H9 (cell line): ENCODE results near the gene REXO2. TPM values are rescaled to one million over a fixed set of nuclear protein-coding genes. Genes with fewer than 3 reads are reported as not detected.

ENCODE experiments used
- DNase-seq: peaks from one replicate; pipeline ENCODE4 v3.0.0-alpha.2; 2017
- H2AFZ ChIP-seq: one replicate; pipeline ENCODE4 v1.6.1; 2013; ENCODE audit warnings: mild to moderate bottlenecking, low read length, control low read depth, moderate library complexity
- H2AK5ac ChIP-seq: 2 replicates; pipeline ENCODE4 v1.6.1; 2013; ENCODE audit warnings: low read length, control low read depth, mixed read lengths; ENCODE audit not compliant: insufficient read length
- H2BK120ac ChIP-seq: one replicate; pipeline ENCODE4 v1.6.1; 2013; ENCODE audit warnings: low read depth, mild to moderate bottlenecking, low read length, control low read depth, inconsistent platforms; ENCODE audit not compliant: poor library complexity, severe bottlenecking
- H2BK12ac ChIP-seq: 2 replicates; pipeline ENCODE4 v1.6.1; 2013; ENCODE audit warnings: low read length, control low read depth, mixed read lengths, low read depth; ENCODE audit not compliant: insufficient read length
- H2BK15ac ChIP-seq: 2 replicates; pipeline ENCODE4 v1.6.1; 2013; ENCODE audit warnings: low read depth, low read length, control low read depth
- H2BK20ac ChIP-seq: one replicate; pipeline ENCODE4 v1.6.1; 2013; ENCODE audit warnings: low read depth, mild to moderate bottlenecking, low read length, control low read depth, inconsistent platforms; ENCODE audit not compliant: poor library complexity, severe bottlenecking
- H2BK5ac ChIP-seq: 2 replicates; pipeline ENCODE4 v1.6.1; 2013; ENCODE audit warnings: low read length, control low read depth, mixed read lengths; ENCODE audit not compliant: insufficient read length
- H3K14ac ChIP-seq: 2 replicates; pipeline ENCODE4 v1.6.1; 2013; ENCODE audit warnings: low read length, control low read depth; ENCODE audit not compliant: insufficient read depth
- H3K18ac ChIP-seq: 2 replicates; pipeline ENCODE4 v1.6.1; 2013; ENCODE audit warnings: low read depth, mild to moderate bottlenecking, mixed read lengths, low read length, control low read depth; ENCODE audit not compliant: insufficient read length
- H3K23ac ChIP-seq: 2 replicates; pipeline ENCODE4 v1.6.1; 2013; ENCODE audit warnings: low read length, control low read depth, mixed read lengths, low read depth; ENCODE audit not compliant: insufficient read length
- H3K23me2 ChIP-seq: 2 replicates; pipeline ENCODE4 v1.6.1; 2013; ENCODE audit warnings: low read depth, mild to moderate bottlenecking, mixed read lengths, low read length, control low read depth; ENCODE audit not compliant: insufficient read length, poor library complexity, severe bottlenecking
- H3K27ac ChIP-seq: 2 replicates; pipeline ENCODE4 v1.5.1; 2013; ENCODE audit warnings: low read length, control low read depth, mixed read lengths, low read depth; ENCODE audit not compliant: insufficient read length
- H3K27me3 ChIP-seq: 2 replicates; pipeline ENCODE4 v1.6.1; 2013; ENCODE audit warnings: low read length, control low read depth, inconsistent platforms; ENCODE audit not compliant: insufficient read depth
- H3K4ac ChIP-seq: 2 replicates; pipeline ENCODE4 v1.6.1; 2013; ENCODE audit warnings: low read depth, mild to moderate bottlenecking, control low read depth, inconsistent platforms, low read length, moderate library complexity
- H3K4me1 ChIP-seq: 2 replicates; pipeline ENCODE4 v1.6.1; 2013; ENCODE audit warnings: low read length, control low read depth, inconsistent platforms; ENCODE audit not compliant: insufficient read depth
- H3K4me2 ChIP-seq: 2 replicates; pipeline ENCODE4 v1.6.1; 2013; ENCODE audit warnings: low read length, control low read depth, mixed read lengths; ENCODE audit not compliant: insufficient read length, insufficient read depth
- H3K56ac ChIP-seq: 2 replicates; pipeline ENCODE4 v1.6.1; 2013; ENCODE audit warnings: low read depth, mild to moderate bottlenecking, mixed read lengths, low read length, control low read depth; ENCODE audit not compliant: insufficient read length
- H3K79me1 ChIP-seq: 2 replicates; pipeline ENCODE4 v1.6.1; 2013; ENCODE audit warnings: low read depth, mild to moderate bottlenecking, moderate library complexity, low read length, control low read depth, inconsistent platforms; ENCODE audit not compliant: insufficient read depth, poor library complexity, severe bottlenecking
- H3K79me2 ChIP-seq: 2 replicates; pipeline ENCODE4 v1.6.1; 2013; ENCODE audit warnings: low read length, control low read depth, inconsistent platforms; ENCODE audit not compliant: insufficient read depth
- H3K9ac ChIP-seq: 2 replicates; pipeline ENCODE4 v1.6.1; 2013; ENCODE audit warnings: low read length, control low read depth, mixed read lengths; ENCODE audit not compliant: insufficient read length; ENCODE audit errors: extremely low read depth
- H3K9me3 ChIP-seq: one replicate; pipeline ENCODE4 v1.6.1; 2013; ENCODE audit warnings: low read depth, low read length, inconsistent platforms; ENCODE audit not compliant: control insufficient read depth
- H3T11ph ChIP-seq: one replicate; pipeline ENCODE4 v1.6.1; 2013; ENCODE audit warnings: mild to moderate bottlenecking, low read length, control low read depth, inconsistent platforms
- H4K20me1 ChIP-seq: one replicate; pipeline ENCODE4 v1.6.1; 2013; ENCODE audit not compliant: control insufficient read depth, insufficient read length, insufficient read depth
- H4K5ac ChIP-seq: 2 replicates; pipeline ENCODE4 v1.6.1; 2013; ENCODE audit warnings: low read depth, mild to moderate bottlenecking, mixed read lengths, low read length, control low read depth; ENCODE audit not compliant: insufficient read length
- H4K8ac ChIP-seq: replicated peaks from 2 replicates; pipeline ENCODE4 v1.6.1; 2013; ENCODE audit warnings: low read length, control low read depth, mixed read lengths, low read depth; ENCODE audit not compliant: insufficient read length
- H4K91ac ChIP-seq: 2 replicates; pipeline ENCODE4 v1.6.1; 2013; ENCODE audit warnings: low read depth, mild to moderate bottlenecking, moderate library complexity, mixed read lengths, low read length, control low read depth; ENCODE audit not compliant: insufficient read length
- H3K27ac Mint-ChIP-seq, 3 experiments: 2 replicates in 2 of 3; 3 replicates in 1 of 3; pipeline ENCODE4 v1.8.0; 2020 to 2021; ENCODE audit warnings: mixed read lengths in 3 of 3, mild to moderate bottlenecking in 1 of 3, moderate library complexity in 1 of 3
- H3K27me3 Mint-ChIP-seq: 2 replicates; pipeline ENCODE4 v1.8.0; 2021; ENCODE audit warnings: low read depth, mild to moderate bottlenecking, moderate library complexity, mixed read lengths
- H3K36me3 Mint-ChIP-seq, 3 experiments: 2 replicates in 2 of 3; 3 replicates in 1 of 3; pipeline ENCODE4 v1.8.0; 2020 to 2021; ENCODE audit warnings: low read depth in 3 of 3, mixed read lengths in 3 of 3; ENCODE audit not compliant: insufficient read depth in 1 of 3
- H3K4me1 Mint-ChIP-seq, 2 experiments: 2 replicates each; pipeline ENCODE4 v1.8.0; 2020; ENCODE audit warnings: mixed read lengths in 2 of 2
- H3K4me3 Mint-ChIP-seq, 2 experiments: 2 replicates in 1 of 2; 3 replicates in 1 of 2; pipeline ENCODE4 v1.8.0; 2020 to 2021; ENCODE audit warnings: mild to moderate bottlenecking in 2 of 2, mixed read lengths in 2 of 2, moderate library complexity in 1 of 2
- H3K9me3 Mint-ChIP-seq, 2 experiments: 2 replicates in 1 of 2; 3 replicates in 1 of 2; pipeline ENCODE4 v1.8.0; 2020; ENCODE audit warnings: mild to moderate bottlenecking in 2 of 2, mixed read lengths in 2 of 2, moderate library complexity in 1 of 2
- CTCF ChIP-seq: fragments of 200-600 bp; sonication (generic); conservative IDR thresholded peaks from 3 replicates; pipeline ENCODE4 v1.8.0; 2021; ENCODE audit warnings: antibody characterized with exemption, mild to moderate bottlenecking
- WGBS: extraction: QIAGEN DNeasy Blood & Tissue Kit; methylation state at CpG from one replicate; pipeline ENCODE4 v1.1.7; 2013; ENCODE audit warnings: missing lambda C conversion rate, low lambda C conversion rate, mixed read lengths; ENCODE audit not compliant: insufficient read length; ENCODE audit errors: extremely low coverage; 5-methylcytosine and 5-hydroxymethylcytosine counted together
- total RNA-seq: library from RNA; stranded (reverse); gene quantifications from 2 replicates; pipeline ENCODE4 v1.2.1, GENCODE V29; 2021

REXO2 gene
- total RNA-seq, 1 experiment from 2014 or later: 92.8 TPM

- no peaks in the 10 kb centered on the region for H4K20me1 ChIP-seq
- H3K14ac ChIP-seq: no peak overlapping the region
Measured at GRCh38 chr11:114447444-114447843, 8.2 kb downstream of the REXO2 start.

More at GRCh38 chr11:114447444-114447843, 8.2 kb downstream of the REXO2 start:
- Histone ChIP-seq H3K23me2 (no peaks in the 10 kb centered on the region), H2BK5ac (no peak overlapping the region), H3K23ac (no peak overlapping the region), H2AFZ (no peak overlapping the region), H3K79me2 (peaks cover 10% of the 10 kb centered on the region; the same call in 1 of the 2 replicates), H2BK15ac (no peak overlapping the region), H3K27me3 (no peaks in the 10 kb centered on the region), H3K9ac (no peak overlapping the region), H3K56ac (no peak overlapping the region), H3K4ac (no peak overlapping the region), H3K79me1 (no peaks in the 10 kb centered on the region), H3T11ph (no peak overlapping the region), H2BK20ac (no peak overlapping the region), H2AK5ac (no peak overlapping the region), H2BK120ac (no peak overlapping the region), H4K8ac (no peak overlapping the region), H3K4me2 (no peak overlapping the region), H3K9me3 (no peaks in the 10 kb centered on the region), H4K91ac (no peak overlapping the region), H3K18ac (no peak overlapping the region), H3K4me1 (no peaks in the 10 kb centered on the region), H4K5ac (no peak overlapping the region), H3K27ac (no peak overlapping the region), H2BK12ac (no peak overlapping the region)
- no peak for TF ChIP-seq CTCF
- Mint-ChIP-seq H3K27ac (no peak overlapping the region), H3K36me3 (peaks cover 20 to 60% (median 48%) of the 10 kb centered on the region in 3 experiments; a peak in 6 of 7 replicates), H3K4me1 (0 out of 4 replicates have a peak, but pooled peaks cover 0 to 9% of the 10 kb centered on the region in 2 experiments), H3K4me3 (no peak overlapping the region), H3K9me3 (no peaks in the 10 kb centered on the region), H3K27me3 (no peaks in the 10 kb centered on the region)
- no CpG with 5 or more reads among the region's 2 CpGs for WGBS
- no peak for DNase-seq
